ENCODE measurements around the gene CTRL.

Gene CTRL

DNA sequence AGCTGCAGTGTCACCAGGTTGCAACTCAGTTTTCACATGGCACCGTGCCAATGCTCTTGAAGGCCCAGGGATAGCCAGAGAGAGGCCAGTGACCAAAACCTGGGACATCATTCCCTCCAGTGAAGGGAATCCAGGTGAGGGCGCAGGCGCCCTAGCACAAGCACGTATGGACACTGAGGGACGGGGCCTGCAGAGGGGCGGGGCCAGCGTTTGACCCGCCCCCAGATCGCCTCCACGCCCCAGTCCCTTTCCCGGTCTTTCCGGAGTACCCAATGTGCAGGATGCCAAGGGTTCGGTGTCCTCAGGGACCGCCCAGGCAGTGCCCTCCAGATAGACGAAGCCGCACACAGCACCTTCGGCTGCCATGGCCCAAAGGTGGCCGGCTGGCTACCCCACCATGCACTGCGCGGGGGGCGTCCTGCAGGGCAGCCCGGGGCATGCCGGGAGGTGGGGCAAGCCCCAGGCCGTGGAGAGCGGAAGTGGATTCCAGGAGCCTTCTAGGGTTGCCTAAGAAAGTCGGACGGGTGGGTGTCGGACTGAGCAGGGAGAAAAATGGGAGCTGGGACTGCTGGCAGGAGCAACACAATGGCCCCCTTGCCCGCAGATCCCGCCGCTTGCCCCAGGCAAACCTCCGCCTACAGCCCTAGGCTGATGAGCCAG is 32.1 kb upstream of the CTRL start:
- no peak for DNase-seq (ENCODE audit: extremely low read depth in 1 of 2, low read depth in 1 of 2)

DNA sequence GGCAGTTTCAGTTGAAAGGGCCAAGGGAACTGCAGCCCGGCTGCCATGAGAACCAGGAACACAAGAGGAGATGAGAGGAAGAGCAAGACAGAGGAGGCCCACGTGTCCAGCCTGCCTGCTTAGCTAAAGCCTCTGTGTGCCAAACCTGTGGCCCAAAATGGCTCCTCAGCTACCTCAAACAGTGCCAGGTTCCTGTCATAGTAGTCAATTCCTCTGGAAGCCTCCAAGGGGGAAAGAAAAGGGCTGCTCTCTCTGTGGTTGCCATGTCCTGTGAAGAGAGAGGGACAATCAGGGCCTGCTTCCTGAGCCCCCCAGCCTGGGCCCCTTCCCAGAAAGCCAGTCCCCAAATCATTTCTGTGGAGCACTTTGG is 31.6 kb upstream of the CTRL start:
- no peak for DNase-seq (ENCODE audit: extremely low read depth in 1 of 2, low read depth in 1 of 2)

DNA sequence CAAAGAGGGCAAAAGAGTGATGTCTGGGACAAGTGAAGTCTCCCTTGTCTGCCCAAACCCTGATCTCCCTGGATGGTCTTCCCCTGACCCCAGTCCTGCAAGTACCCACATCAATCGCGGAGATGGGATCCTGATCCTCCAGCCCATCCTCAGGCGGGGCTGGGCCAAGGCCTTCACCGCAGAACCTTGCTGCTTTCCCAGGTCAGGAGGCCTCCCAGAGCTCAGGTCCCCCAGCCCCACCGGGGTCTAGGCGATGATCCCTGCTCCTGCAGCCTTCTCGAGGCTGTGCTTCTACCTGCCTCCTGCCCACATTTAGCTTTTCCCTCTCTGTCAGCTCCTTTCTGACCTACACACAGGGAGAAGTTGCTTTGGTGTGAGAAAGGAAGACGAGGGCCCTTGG is 30.5 kb upstream of the CTRL start:
- DNase-seq (ENCODE audit: extremely low read depth in 1 of 2, low read depth in 1 of 2) = no peak

DNA sequence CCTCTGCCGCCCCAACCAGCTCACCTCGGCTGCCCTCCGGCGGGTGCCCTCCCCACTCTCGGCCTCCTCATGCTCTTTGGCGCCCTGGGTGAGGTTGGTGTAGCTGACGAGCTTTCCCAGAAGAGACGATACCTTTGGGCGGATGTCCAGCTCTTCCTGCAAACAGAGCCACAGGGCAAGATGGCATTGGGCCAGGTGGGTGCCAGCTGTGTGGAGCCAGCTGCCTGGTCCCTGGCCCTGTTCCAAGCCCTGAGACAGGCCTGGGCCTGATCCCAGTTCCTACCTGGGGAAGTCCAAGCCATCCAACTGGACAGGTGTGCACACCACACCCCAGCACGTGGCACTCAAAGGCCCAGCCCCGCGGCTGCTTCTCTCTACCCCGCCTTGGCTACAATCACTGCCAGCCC is 29.9 kb upstream of the CTRL start:
- no peak for DNase-seq (ENCODE audit: extremely low read depth in 1 of 2, low read depth in 1 of 2)

DNA sequence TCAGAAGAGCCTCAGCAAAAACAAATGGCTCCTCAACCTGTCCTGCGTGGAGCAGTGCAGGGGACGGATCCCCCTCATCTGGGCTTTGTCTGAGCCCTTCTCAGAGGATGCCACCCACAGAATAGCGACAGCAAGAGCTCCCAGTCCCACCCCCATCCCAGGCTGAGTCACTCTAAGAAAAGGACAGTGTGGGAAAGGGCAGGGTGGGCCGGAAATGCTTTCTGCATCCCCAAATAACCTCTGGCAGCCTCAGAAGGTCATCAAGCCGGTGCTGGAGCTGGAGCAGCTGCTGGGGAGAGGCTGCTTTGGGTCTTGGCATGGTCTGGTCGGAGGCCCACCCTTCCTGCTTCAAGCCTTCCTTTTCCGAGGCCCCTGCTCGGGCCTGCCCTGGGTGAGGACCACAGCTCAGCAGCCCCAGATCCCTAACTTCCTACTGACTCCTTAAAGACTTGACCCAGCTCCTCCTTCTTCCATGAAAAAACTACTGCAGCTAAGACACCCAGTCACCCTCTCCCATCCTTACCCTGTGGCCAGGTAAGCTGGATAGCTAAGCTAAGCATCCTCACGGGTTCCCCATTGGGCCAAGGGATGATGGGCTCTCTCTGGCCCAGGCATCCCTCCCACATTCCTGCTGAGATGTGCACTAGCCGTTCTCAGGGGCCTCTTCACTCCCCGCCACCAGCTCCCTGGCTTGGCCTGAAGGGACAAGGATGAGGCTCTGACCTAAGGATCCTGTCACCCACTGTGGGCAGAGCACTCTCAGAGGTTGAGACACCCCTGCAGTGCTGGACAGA is 28.1 kb upstream of the CTRL start:
- DNase-seq (ENCODE audit: extremely low read depth in 1 of 2, low read depth in 1 of 2) = no peak

DNA sequence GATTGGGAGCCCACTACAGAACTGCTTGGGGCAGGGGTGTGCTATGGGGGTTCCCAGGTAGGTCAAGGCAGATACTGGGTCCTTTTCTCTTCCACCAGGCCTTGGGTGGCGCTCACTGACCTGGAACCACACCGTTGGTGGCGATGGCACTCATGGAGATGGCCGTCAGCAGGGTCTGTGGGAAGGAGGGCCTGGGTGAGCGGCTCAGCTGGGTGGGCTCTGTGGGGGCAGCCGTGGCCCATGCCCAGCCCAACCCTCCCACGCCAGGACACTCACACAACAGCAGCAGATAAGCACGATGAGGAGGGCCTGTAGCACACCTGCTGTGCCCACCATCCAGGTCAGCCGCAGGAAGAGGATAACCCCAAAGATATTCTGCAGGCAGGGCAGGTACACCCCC is 26.0 kb upstream of the CTRL start:
- no peak for DNase-seq (ENCODE audit: extremely low read depth in 1 of 2, low read depth in 1 of 2)

DNA sequence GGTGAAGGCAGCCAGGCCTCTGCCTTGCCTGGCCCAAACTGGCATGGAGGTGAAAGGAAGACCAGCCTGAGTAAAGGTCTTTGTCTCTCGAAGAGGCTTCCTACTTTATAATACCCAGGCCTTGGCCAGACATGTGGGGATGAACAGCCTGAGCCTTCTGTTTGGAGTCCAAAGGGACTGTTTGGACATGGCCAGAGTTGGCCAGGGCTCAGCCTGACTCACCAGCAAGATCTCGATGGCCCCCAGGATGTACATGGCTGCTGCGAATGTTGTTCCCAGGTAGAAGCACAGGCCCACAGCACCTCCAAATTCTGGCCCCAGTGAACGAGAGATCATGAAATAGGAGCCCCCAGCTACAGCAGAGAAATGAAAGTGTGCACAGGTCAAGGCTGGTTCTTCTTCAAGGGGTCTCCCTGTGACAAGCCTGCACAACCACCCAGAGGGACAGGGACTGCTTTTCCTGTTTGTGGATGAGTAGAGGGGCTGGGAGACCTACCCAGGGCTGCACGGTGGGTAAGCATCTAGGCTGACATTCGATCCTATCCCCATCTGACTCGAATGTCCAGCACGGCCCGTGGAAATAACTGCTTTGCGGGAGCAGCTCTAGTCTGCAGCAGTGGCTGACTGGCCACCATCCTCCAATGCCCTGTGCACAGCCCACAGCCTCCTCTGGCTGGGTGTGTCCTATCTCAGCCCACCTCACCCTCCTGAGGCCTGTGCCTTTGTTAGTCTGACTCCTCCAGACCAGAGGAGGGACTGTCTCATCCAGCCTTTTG is 22.9 kb upstream of the CTRL start:
- DNase-seq (ENCODE audit: extremely low read depth in 1 of 2, low read depth in 1 of 2) = no peak

DNA sequence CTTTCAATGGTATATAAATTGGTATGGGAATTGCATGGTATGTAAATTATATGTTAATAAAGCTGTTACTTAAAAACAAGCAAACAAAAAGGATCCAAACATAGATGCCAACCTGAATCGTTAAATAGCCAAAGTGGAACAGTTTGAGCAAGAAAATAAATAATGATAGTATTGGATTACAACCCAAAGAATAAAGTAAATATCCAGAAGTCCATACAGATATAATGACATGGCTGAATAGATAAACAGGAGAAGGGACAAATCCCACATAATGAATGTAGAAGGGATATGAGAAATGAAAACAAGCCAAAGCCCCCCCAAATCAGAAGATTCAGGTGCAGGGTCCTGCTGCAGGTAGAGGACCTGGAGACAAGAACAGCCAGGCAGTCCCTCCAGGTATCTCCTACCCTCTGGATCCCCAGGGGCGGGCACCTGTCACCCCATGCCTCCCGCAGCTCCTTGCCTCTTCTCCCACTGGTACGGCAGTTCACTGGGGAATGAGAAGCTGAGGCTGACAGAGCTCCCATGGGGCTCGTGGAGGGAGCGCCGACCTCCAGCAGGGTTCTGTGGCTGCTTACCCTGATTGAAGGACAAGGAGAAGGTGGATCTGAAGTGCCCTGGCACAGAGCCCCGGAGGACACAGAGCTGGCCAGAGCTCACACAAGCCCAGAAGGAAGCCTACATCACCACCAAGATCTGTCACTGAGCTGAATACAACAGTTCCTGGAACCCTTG is 22.1 kb upstream of the CTRL start:
- no peak for DNase-seq (ENCODE audit: extremely low read depth in 1 of 2, low read depth in 1 of 2)

DNA sequence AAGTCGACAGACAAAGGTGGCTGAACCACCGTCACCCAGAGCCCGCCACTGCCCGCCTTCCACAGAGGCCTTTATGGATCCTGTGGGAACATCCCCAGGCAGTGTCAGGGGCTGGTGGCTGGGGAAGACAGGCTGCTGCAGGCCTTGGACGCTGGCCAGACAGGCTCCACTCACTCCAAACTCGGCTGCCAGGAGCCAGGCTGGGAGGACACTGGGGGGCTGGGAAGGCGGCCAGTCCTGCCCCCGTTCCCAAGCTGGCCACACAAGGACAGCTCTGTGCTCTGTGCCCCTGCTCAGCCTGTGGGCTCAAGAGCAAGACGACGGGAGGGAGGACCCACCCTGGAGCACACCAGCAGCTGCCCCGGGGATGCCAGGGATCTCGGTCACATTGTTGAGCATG is 19.8 kb upstream of the CTRL start:
- no peak for DNase-seq (ENCODE audit: extremely low read depth in 1 of 2, low read depth in 1 of 2)

DNA sequence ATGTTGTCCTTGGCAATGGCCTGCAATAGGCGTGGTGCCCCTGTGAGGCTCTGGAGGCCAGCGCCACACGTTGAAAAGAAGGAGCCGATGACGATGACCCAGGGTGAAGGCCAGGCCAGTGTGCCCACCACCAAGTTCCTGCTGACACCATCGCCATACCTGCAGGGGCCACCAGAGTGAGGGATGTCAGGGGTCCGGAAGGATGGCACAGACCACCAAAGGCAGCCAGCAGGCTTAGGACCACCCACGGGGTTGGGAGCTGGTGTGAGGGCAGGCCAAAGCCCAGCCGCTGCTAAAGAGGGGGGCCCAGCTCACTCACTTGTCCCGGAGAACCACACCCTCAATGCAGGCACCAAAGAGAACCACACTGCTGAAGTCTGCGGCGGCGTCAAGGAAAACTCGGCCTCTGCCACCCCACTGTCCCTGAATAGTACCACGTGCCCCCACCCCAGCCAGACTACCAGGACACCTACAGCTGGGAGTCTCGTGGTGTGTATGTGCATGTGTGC is 18.7 kb upstream of the CTRL start:
- DNase-seq (ENCODE audit: extremely low read depth in 1 of 2, low read depth in 1 of 2) = no peak

DNA sequence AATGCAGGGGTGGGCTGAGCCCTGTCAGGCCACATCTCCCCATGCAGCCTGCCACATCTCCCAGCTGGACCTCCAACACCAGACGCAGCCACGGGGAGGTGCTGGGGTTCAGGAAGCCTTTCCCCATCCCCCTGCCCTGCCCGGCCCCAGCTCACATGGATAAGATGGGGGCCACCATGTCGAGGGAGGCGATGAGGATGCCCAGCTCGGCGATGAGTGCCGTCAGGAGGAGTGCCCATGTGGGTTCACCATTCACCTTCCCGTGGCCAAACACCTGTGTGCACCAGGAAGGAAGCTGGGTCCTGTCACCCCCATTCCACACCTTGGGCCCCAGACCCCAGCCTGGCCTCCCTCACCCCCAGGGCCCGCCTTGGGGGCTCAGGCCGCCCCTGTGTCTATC is 18.0 kb upstream of the CTRL start:
- DNase-seq (ENCODE audit: extremely low read depth in 1 of 2, low read depth in 1 of 2) = no peak

DNA sequence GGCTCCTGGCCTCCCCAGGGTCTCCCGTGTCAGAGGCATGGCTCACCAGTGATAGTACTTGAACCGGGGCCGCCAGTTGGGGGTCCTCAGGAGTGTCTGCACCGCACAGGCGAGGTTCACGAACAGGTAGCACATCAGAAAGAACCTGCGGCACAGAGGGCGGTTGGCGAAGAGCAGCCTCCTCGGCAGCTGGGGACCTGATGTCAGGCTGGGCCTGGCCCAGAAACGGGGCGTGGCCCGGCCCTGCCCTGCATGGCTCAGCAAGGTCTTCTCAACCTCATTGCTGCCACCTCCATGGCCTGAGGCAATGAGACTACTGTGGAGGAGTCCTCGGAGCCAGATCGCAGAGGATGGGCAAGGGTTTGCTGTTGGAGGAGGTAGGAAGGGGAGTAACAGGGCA is 16.4 kb upstream of the CTRL start:
- DNase-seq (ENCODE audit: extremely low read depth in 1 of 2, low read depth in 1 of 2) = no peak

DNA sequence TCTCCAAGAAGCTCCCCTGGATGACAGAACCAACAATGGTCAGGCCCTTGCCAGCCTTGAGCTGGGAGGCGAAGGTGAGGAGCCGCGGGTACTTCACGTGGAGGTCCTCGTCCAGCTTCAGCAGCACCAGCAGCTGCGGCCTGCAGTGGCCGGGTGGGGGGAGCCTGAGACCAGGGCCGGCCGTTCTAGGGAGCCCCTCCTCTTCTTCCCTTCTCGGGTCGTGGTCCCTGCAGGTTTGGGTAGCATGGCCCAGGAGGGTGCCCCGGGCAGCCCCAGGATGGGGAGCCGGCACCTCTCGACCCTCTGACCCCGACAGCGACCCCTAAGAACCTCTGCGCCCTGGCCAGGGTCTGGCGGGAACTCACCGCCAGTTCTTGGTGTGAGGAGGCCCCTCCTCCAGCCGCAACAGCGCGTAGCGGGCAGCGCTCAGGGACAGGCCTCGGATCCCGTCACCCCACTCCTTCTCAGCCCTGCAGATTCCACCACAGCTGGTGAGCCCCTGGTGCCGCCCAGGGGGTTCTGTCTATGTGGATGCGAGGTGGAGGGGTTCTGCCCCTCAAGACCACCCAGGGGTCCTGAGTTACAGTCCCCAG is 15.4 kb upstream of the CTRL start:
- DNase-seq (ENCODE audit: extremely low read depth in 1 of 2, low read depth in 1 of 2) = no peak

DNA sequence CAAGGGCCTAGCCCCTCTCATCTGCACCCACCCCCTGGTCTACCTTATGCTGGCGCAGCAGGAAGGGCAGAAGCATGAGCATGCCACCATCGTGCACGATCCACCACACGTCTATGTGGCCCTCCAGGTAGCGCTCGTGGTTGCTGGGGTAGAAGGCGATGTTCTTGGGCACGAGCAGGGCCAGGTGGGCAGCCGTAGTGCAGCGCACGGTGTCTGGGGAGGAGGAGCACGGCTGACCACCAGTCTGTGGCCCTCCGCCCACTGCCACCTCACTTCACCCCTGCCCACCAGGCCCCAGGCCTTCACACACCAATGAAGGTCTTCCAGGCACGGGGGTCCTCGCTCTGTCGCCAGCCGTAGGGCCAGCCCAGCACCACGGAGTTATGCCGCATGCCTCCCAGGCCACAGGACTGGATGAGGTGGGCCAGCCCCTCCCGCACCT is 14.5 kb upstream of the CTRL start:
- DNase-seq (ENCODE audit: extremely low read depth in 1 of 2, low read depth in 1 of 2) = no peak

DNA sequence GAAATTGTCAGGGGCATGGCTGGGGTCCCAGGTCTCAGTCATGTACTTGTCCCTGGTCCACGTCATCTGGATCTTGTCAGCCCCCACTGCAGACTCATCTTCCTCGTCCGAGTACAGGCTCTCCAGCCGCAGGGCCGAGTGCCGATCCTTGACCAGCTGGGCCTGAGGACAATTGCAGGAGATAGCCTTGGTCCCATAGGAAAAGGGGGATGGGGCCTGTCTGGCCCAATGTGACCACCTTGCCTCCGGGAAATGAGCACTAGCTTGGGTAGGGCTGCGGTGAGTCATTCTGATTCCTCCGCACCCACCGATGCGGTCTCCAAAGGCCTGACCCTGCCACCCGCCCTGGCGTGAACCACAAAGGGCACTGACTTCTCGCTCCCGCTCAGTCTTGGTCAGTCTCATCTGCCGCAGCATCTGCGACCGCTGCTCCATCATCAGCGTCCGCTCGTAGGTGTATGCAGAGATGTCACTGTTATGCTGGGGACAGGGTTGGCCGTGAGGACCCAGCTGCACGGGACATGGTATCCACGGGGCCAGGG is 13.8 kb upstream of the CTRL start:
- DNase-seq (ENCODE audit: extremely low read depth in 1 of 2, low read depth in 1 of 2) = no peak

DNA sequence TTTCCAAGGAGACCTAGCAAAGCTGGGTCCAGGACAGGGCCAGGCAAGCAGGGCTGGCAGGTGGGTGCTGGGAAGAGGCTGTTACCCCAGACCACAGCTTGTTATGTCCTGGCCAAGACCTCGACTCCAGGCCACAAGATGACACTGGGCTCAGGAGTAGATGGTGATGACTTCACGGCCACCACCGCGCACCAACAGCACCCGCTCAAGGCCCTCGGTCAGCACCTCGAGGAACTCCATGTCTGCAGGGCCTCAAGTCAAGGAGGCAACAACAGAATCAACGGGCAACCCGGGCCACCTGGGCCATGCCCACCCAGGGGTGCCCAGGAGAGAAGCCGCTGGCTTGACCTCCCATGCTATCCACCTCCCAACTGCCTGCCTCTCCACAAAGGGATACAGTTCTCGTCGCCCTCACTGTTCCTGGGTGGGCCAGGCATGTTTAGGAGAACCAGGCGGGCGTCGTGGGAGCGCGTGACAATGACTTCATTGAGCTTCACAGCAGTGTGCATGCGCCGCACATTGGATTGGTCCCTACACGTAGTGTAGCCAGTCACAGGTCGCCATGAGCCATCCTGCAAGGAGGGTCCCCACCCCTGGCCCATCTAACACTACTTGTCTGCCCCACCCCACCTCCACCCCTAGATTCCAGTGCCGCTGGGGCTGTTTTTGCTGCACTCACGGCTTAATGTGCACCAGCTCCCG is 13.2 kb upstream of the CTRL start:
- DNase-seq (ENCODE audit: extremely low read depth in 1 of 2, low read depth in 1 of 2) = no peak

DNA sequence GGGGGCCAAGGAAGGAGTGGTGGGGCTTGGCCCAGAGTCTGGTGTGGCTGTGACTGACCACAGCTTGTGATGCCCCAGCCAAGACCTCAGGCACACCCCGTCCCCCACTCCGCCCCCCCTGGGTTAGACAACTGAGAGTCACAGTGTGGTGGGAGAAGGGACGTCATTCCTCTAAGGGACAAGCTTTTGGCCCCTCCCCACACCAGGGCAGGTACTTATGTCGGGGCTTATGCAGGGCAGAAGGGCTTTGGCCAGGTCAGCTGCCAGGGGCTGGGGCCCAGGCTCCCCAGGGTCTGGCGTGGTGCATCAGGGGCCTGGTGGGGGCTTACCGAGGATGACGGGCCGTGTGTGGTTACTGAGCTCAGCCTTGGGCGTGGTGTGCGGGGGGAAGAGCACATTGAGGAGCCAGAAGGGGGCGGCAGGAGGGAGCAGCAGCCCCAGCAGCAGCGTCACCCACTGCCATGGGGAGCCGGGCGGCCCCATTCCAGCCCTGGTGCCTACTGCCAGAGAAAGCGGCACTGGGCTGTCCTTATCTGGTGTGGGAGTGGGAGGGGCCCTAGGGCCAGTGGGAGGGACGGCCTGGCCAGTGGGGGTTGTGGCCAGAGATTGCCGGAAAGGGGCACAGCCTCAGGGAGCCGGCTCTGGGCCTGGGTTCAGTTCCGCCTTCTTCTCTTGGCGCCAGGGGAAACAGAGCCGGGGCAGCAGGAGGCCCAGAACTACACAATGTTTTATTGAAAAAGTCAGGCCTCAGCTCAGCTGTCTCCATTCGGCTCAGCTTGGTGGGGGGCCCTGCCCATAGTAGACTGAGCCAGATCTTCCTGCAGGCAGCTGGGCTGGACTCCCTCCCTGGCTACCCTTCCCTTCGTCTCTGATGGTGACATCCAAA is 12.2 kb upstream of the CTRL start, which contains the start of gene LCAT:
Gene LCAT (minus strand): TSS at position 502 of the 886 bp plus-strand sequence. CDS start 19 bp downstream, at position 483.
- no peak for DNase-seq (ENCODE audit: extremely low read depth in 1 of 2, low read depth in 1 of 2)

DNA sequence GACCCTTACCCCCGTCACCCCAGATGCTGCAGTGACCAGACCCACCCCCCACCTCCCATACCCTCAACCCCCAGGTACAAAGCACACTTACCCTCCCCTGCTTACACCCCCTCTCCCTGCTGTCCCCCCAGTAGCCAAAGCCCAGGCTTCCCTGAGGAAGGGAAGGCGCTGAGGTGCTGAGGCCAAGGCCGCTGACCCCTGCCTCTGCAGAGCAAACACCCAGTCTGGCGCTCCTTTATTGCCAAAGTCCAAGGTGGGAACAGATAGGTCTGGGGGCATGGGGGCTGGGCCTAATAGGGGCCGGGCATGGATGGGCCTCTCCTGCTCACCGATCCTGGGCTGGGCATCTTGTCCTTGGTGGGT is 11.6 kb upstream of the CTRL start:
- no peak for DNase-seq (ENCODE audit: extremely low read depth in 1 of 2, low read depth in 1 of 2)

Data from activated CD8-positive, alpha-beta memory T cell treated with anti-CD3 and anti-CD28 coated beads for 1 hour (primary cell).